GM21619 (cell line): ENCODE measurements around the gene MOCS2.
A peak's percentile ranks its signal among the peaks of the same experiment; 100 is the strongest.

Source experiments
- ATAC-seq: cut with Tn5 transposase; IDR thresholded peaks from one replicate; pipeline ENCODE4 v1.9.1; 2021; ENCODE audit not compliant: unreplicated experiment

MOCS2 gene

DNA sequence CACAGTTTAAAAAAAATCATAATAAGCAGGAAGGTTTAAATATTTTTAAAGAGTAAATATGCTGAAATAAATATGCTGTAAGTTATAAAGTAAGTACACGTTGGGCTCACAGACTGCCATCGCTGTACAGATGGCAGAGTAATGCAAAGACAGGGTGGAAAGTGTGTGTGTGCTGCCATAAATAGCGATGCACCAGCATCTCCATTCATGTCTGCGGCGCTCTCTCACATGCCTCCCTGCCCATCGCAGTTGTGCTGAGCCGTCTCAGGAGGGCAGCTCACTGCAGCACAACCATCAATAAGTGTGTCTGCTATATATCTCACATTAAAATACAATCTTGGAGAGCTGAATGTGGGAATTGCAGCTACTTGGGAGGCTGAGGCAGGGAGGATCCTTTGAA is 14.3 kb downstream of the MOCS2 start:
- ATAC-seq = no peak

DNA sequence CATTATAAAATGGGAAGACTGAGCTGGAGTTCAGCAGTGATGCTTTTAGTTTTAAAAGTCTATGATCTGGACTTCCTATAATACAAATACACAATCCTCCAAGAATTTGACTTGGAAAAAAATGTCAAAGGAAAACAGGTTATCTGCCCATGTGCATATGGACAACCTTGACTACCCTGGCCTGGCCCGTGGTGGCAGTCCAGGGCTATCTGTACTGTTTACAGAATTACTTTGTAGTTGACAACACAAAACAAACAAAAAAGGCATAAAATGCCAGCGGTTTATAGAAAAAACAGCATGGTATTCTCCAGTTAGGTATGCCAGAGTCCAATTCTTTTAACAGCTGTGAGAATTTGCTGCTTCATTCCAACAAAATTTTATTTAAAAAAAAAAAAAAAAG is 17.3 kb downstream of the MOCS2 start:
- no peak for ATAC-seq

DNA sequence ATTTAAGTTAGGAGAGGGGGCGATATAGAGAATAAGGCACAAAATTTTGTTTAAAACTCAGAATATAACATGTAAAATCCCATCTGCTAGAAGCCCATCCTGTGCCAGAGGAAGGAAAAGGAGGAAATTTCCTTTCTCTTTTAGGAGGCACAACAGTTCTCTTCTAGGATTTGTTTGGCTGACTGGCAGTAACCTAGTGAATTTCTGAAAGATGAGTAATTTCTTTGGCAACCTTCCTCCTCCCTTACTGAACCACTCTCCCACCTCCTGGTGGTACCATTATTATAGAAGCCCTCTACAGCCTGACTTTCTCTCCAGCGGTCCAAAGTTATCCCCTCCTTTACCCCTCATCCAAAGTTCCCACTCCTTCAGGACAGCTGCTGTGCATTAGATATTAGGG is 18.3 kb downstream of the MOCS2 start:
- no peak for ATAC-seq

DNA sequence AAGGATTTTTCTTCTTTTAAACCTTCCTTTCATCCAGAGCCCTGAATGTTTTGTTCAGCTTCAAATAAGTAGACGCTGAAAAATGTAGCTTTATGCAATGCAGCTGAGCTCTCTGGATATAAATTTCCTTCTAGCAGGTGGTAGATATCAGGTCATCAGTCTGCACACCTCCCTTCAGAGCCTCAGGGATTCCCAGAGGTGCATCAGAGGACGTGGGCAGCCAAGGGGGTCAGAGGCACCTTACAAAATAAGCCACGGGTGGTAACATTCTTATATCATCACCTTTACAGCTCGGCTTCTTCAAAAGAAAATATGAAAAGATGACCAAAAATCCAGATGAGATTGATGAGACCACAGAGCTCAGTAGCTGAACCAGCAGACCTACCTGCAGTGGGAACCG is 19.3 kb downstream of the MOCS2 start:
- no peak for ATAC-seq

DNA sequence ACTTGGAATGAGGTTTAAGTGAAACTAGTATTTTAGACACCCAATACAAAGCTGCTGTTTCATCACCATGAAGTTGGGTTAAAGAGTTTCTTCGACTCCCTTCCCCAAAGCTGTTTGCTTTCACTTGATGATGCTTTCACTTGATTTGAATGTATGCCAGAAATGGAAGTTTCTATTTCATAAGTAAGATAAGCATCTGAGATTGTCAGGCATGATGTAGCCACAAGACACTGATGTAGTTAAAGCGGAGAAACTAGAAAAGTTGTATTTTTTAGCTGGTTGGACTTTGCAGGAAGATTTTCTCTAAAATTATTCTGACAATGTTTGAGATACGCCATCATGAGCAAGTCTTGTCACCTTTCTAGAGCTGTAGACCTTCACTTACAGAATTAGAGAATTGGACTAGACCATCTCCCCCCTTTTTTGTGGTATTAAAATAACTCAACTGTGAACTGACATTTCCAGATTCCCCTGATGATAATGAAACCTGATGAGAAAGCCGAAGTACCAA is 20.0 kb downstream of the MOCS2 start:
- peak; percentile 89 for ATAC-seq

DNA sequence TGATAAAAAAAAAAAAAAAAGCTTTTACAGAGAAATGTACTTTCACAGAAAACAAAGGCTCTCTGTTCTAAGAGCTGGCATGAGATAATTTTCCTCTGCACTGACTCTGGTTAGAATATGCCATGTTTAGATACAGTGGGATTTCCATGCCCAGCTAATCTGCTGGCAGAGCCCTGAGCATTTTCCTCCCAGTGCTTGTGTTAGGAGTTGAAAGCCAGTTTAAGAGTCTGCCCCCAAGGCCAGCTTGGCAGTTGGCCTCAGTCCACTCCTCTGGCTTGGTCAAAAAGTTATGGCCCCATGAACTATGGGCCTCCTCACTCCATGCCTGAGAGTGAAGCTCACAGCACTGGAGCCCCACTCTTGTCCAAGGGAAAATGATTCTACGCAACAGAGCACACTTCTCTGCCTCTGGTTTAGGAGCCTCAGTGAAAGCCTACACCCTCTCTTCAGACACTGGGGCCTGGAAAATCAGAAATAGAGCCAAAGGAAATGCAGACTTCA is 21.9 kb downstream of the MOCS2 start:
- no peak for ATAC-seq

DNA sequence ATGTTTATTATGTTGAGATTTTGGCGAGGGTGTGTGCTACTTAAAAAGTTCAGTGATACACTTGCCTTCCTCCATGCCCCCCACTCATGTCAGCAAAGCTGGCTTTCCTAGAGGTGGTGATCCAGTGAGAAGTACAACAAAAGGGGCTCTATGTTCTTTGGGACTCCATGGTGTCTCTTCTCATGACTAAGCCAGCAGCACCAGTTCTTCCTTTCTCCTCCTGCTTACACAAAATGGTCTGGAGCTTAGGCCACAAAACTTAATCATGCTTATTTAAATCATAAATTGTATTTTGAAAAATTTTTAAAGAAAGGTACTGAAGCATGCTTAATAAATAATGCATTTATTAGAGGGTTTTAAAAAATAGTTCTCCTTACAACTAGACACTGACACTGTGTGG is 22.4 kb downstream of the MOCS2 start:
- ATAC-seq = no peak

DNA sequence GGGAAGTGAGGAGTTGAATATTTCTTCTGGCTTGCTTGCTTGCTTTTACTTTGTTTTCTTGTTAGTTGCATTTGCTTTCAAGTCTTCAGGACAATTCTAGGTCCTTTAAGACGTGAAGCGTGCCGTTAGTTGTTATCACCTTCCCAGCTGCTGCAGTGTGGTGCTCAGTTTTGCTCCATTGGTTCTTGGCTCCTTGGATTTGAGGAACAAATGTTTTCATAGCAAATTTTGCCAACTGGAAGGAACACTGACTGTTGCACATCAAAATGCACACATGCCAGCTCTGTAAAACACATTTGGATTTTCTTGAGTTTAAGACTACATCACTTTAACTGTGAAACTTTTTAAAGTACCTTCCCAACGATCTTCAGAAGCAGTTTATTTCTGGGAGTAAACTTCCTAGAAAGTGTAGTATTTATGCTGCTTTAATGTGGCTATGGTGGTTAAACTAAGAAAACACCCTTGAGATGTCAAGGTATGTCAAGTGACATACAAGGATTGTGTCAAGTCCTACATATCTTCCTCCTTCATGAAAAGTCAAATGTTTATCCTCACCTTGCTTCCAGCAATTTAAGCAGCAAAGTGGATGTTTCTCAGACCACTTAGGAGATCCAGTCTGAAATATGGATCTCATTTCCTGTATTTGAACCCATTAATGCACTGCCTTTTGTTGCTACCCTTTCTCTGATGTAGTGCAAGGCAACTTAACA is 24.9 kb downstream of the MOCS2 start:
- no peak for ATAC-seq

DNA sequence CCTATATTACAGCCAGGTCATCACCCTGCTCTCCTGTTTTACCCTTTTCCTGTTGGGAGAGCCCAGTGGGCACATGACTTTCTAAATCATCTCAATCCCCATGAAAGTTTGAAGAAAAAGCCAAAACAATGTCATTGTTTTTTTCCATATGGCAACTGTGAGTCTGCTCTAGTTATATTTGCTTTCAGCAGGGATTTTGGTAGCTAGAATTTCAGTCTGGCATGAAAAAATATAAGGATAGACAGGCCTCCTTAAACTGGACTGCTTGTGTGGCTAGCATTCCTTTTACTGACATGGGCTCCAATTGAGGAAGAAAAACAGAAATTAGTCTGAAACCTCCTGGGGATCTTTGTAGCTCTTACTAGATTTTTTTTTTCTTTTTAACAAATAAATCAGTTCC is 25.6 kb downstream of the MOCS2 start:
- no peak for ATAC-seq

DNA sequence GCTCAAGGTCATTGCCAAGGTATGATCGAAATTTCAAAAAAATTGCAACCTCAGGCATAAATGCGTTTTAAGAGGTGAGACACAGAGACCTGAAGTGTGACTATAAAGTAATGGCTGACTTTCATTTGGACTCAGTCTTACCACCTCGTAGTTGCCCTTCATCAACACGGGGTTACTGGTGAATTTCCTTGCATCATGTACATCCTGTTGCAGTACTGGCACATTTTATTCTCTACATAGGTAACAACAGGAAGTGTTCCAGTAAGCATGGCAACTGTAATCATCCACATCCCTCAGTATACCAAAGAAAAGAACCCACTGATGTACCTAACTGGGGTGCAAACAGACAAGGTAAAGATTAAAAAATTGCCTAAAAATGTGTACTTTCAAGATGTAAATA is 29.3 kb downstream of the MOCS2 start:
- ATAC-seq = no peak

DNA sequence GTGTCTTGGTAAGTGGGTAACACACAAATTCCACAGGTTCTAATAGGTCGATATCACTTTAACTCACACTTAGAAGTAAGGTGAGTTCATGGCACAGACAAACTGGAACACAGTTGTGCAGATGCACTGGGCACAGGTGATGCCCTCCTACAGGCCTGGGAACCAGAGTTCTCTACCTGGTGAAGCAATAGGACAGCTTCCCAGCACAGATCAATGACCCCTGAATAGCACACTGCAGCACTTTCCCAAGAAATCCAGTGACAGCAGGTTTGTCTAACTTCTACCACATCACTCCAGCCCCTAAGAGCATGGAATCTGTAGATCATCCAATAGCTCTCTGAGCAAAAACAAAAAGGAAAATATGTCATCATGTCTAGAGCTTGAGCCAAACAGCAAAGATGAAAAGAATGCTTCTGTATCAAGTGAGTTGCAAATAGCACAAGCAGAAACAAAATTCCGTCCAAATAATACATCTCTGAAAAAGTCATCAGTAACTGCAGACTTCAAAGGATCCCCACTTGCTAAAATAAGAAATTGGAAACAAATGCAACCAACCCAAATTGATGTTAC is 33.5 kb downstream of the MOCS2 start:
- ATAC-seq = no peak

DNA sequence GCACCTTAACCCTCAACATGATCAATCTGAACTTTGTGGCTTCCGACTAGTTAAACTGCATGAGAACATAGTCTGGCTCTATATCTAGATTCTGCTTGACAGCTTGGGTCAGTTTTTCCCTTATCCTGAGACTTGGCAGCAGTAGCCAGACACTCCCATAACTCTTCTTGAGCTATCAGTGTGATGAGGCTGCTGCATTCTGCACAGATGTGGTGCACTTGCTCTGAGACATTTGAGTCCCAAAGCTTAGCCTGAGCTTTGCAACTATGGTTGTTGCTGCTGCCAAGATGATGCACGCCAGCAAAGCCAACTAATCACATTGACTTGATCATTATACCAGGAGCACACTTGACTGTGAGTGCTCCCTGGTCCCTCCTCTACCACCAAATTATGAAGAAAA is 36.2 kb downstream of the MOCS2 start:
- ATAC-seq = no peak

DNA sequence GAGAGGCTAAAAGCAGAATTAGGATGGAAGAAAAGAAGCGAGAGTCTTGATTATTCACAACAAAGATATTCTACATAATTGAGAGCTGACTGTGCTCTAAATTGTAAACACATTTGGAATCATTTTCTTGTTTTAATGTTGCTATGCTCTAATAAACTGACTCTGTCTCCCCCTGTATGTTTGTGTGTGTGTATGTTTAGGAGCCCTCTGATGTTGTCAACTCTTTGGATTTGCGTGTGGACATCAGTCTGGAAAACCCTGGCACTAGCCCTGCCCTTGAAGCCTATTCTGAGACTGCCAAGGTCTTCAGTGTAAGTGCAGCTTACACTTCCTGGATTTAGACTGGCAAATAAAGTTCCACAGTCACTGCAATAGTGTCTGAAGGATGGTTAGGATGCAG is 37.8 kb downstream of the MOCS2 start:
- no peak for ATAC-seq

DNA sequence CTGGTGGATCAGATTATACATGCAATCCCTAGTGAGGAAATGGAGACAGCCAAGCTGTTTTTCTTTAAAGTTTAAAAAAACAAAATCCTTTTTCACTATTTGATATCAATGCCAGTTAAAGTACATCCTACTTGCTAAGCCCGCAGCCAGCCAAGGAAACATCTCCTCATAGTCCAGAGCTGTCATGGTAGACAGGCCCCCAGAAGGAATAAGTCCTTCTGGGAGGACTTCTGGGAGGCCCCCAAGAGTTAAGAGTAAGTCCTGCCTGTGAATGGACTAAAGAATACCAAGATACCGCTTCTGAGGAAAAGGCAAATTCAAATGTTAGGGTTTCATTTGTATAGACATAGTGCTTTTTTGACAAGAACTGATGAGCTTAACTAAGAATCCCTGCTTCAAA is 38.3 kb downstream of the MOCS2 start:
- no peak for ATAC-seq

DNA sequence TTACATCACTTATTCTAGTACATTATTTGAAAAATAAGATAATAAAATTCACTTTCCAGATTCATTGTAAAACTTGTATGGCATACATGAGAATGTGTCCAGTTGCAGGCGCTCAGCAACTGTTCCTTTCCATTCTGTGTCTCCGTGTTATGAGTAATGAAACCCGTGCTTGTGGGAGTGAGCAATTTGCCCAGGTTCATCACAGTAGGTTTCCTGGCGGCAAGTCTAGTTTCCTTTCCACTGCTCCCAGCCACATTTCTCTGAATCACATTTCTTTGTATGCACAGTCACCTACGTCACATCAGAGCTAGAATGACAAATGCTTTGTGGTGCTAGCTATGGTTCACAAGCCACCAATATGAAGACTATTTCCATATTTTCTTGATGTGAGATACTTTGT is 39.9 kb downstream of the MOCS2 start:
- no peak for ATAC-seq

DNA sequence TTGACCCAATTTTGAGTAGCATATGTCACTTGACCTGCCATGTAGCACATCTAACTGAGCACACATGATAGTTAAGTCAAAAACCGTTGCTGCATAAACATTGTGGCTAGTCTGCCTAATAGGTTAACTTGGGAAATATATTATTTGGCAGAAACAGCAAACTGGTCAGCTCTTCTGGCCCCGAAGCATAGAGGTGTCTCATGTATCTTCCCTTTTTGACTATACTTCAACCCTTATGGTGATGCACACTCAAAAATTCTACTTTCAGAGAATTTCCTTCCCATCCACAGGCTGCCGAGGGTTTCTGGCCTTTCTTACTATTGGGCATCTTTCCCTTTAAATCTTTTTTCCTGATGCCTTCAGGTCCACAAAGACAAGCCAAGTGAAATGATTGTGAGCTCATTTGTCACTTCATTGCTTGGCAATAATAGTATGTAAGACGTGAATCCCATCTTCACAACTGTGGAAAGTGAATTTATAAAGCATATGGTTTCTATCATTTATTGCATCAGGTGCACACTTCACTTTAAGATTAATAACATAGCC is 41.2 kb downstream of the MOCS2 start:
- ATAC-seq = no peak

DNA sequence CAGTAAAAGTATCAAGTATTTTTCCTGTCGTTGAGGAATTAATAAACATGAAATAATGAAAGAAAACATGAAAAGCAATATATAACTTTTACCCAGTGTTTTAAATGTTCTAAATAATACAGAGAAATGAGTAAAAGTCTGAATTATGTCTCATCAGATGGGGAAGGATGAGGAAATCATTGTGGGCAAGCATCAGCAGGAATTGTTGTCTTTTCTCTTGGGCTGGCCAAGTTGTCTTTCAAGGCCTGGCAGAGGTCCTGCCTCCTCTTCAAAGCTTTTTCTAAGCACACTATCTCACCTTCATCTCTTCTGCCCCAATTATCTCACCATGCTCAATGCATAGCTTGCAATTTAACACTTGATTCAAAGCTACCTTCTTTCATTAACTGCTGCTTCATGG is 41.9 kb downstream of the MOCS2 start:
- ATAC-seq = no peak

DNA sequence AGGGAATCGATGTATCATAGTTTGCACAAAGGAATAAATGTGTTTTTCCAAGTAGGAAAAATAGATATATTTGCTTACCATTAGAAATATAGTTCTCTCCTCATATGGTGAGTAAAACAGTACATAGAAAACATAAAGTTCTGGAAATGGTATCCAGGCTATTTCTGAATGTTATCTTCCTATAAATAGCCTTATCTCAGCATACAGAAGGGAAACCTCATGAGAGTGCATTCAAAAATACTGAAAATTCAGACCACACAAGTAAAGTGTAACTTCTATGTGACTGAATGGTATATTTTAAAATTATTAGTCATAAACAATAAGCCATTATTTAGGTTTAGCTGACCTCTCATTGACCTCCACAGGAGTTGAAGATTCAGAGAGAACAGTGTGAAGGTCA is 43.5 kb downstream of the MOCS2 start:
- no peak for ATAC-seq

DNA sequence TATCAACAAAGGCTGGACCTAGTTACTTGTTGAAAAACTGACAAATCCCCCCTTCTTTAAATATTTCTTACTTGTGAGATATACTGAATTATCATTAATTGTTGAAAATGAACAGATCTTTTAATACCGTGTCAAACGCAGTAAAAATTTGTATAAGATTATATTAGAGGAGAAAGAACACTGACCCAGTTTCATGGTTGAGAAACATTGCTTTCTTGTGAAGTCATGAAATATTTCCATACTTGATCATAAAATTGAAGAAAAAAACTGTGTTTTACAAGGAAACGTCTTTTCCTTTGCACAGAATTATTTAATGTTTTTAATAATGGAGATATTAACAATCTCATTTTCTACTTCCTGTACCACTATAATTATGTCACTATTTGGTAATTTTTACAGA is 45.8 kb downstream of the MOCS2 start:
- no peak for ATAC-seq

DNA sequence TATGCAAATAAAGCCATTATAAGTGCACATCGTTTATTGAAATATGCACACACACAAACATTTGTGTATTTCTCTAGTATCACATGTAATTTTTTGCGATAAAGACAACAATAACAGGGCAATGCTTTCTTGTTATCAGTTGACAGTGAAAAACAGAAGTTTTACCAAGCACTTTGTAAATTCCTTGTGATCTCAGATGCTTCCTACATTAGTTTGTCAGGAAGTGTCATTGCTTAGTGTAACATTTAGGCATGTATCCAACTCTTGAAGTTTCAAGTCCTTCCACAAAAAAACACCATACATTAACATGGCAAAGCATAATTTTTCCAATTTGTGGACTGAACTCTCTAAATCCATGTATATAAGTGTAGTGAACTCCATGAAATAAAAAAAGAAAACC is 46.4 kb downstream of the MOCS2 start:
- no peak for ATAC-seq

DNA sequence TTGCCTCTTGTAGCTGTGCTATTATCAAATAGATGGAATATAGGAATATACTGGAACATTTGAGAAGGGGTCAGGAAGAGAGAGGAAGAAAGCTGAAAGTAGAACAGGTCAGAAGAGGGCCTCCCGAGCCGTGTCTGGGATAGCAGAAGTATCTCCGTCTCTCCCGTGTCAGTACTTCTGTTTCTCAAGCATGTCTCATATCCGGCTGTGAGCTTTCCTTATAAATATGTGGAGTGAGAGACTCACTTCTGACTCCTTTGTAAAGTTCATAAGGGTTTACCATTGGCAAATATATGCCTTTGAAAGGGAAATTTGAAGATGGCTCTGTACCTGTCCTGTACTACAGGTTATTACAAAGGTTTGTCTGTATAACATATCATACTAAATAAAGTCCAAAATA is 50.3 kb downstream of the MOCS2 start:
- ATAC-seq = no peak

DNA sequence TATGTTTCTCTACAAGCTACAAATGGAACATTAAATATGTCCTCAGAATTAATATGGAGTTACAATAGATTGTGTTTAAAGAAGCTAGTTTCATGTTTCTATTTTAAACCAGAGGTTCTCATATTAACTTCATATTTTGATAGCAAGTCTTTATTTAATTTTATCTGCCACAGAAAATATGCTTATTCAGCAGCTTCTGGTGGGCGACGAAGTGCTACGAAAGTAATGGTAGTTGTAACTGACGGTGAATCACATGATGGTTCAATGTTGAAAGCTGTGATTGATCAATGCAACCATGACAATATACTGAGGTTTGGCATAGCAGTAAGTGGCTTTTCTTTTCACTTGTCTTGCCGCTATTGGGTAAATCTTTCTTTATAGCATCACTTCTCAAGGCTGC is 54.2 kb downstream of the MOCS2 start:
- ATAC-seq = no peak

DNA sequence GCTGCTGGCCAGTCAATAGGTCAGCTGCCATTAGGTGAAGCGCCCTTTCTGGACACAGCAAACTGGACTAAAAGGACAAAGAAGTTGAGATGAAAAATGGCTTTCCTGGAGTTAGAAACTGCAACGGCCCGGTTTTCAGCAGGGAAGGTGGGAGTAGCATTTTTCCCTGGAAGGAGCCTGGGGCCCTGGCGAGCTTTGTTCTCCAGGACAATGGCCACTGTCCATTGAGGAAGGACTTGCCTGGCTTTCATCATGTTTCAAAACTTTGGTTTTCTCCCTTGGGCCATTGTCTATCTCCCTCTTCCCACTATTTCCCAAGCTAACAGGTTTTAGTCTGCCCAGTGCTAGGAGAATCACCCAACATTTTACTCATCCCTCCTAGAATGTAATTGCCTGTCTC is 56.2 kb downstream of the MOCS2 start:
- ATAC-seq = no peak
